MM.1S (cell line): ENCODE measurements around the gene ATP6V1F.

Source experiments
- CTCF ChIP-seq: fragments of 300-600 bp; sonication (generic); IDR thresholded peaks from 2 replicates; pipeline ENCODE4 v1.5.1; 2016; ENCODE audit warnings: antibody characterized with exemption, low read length, mixed read lengths
- EZH2 ChIP-seq: fragments of 300-600 bp; sonication (generic); optimal IDR thresholded peaks from 2 replicates; pipeline ENCODE3; 2017; ENCODE audit warnings: low read depth, mild to moderate bottlenecking, antibody characterized with exemption, low read length, mixed read lengths

GRCh38 chr7:128902761-128903585 lies 40.3 kb downstream of the ATP6V1F start:
- TF ChIP-seq CTCF (no peak), EZH2 (no peak)
